ENCODE data around the gene CEBPA. TPM values are rescaled to one million over a fixed set of nuclear protein-coding genes. Genes with fewer than 3 reads are reported as not detected.
"Not testable (repeated sequence)": the region's sequence is repeated elsewhere in the genome, so short reads cannot be mapped to it uniquely, and the experiment has no call there.

CEBPA gene
- total RNA-seq, 3 donors from 2014 or later (not counting 1 experiment from before 2014, with no cell fraction given), result 7.6 to 19.5 (median 8.2) TPM

DNA sequence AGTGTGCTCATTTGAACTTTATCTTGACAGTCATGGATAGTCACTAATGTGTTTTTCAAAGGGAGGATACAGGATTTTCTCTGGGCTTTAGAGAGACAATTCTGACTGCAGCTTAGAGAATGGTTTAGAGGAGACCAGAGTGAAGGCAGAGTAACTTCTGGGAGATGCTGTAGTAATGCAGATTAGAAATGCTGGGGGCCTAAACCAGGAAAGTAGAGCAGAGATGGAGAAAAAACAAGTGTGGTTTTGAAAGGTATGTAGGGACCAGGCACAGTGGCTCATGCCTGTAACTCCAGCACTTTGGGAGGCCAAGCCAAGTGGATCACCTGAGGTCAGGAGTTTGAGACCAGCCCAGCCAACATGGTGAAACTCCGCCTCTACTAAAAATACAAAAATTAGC is 18.3 kb upstream of the CEBPA start:
- intact Hi-C loops (cut with micrococcal nuclease), result no loop called here
- 100% methylated on average over 1 of the region's 1 CpG for WGBS (ENCODE audit: insufficient coverage)

DNA sequence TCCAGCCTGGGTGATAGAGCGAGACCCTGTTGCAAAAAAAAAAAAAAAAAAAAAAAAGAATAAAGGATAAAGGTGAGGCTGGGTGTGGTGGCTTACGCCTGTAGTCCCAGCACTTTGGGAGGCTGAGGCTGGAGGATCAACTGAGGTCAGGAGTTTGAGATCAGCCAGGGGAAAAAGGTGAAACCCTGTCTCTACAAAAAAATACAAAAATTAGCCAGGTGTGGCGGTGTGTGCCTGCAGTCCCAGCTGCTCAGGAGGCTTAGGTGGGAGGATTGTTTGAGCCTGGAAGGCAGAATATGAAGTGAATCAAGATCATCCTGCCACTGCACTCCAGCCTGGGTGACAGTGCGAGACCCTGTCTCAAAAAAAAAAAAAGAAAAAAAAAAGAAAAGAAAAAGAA is 15.7 kb upstream of the CEBPA start:
- H3K27ac Mint-ChIP-seq; ATAC-seq; intact Hi-C loops (cut with micrococcal nuclease); H3K27ac ChIP-seq (ENCODE audit: low read length); H3K36me3 ChIP-seq (ENCODE audit: control insufficient read depth, insufficient read depth, low read length); H3K4me3 Mint-ChIP-seq; H3K36me3 Mint-ChIP-seq; H3K4me1 ChIP-seq (ENCODE audit: control insufficient read depth, insufficient read depth, low read length); H3K9me3 ChIP-seq (ENCODE audit: control insufficient read depth, insufficient read depth, low read length); H3K9me3 Mint-ChIP-seq; DNase-seq; H3K4me3 ChIP-seq (ENCODE audit: low read length); H3K27me3 ChIP-seq (ENCODE audit: control insufficient read depth, insufficient read depth, low read length); H3K4me1 Mint-ChIP-seq: not testable (repeated sequence)
- peaks cover 14 to 25% of the 10 kb centered on the region in 2 donors for H3K27me3 Mint-ChIP-seq (ENCODE audit: low read depth in 2 of 2)
- 91% methylated on average over 3 of the region's 4 CpGs for WGBS (ENCODE audit: insufficient coverage)

More for the DNA sequence above, 18.3 kb upstream of the CEBPA start:
- no peaks in the 10 kb centered on the region for H3K4me1 ChIP-seq (ENCODE audit: control insufficient read depth, insufficient read depth, low read length)
- H3K9me3 Mint-ChIP-seq, result no peaks in the 10 kb centered on the region
- peaks cover 14 to 25% of the 10 kb centered on the region in 2 donors for H3K27me3 Mint-ChIP-seq (ENCODE audit: low read depth in 2 of 2)
- DNase-seq (no peak), ATAC-seq (no peak)
- no peaks in the 10 kb centered on the region for H3K36me3 ChIP-seq (ENCODE audit: control insufficient read depth, insufficient read depth, low read length)
- no peak overlapping the region for H3K27ac Mint-ChIP-seq
- no peak overlapping the region for H3K4me3 ChIP-seq (ENCODE audit: low read length)
- no peaks in the 10 kb centered on the region for H3K36me3 Mint-ChIP-seq
- no peaks in the 10 kb centered on the region for H3K27me3 ChIP-seq (ENCODE audit: control insufficient read depth, insufficient read depth, low read length)
- H3K4me3 Mint-ChIP-seq, result no peak overlapping the region
- H3K4me1 Mint-ChIP-seq, result no peaks in the 10 kb centered on the region
- H3K27ac ChIP-seq (ENCODE audit: low read length), result no peak overlapping the region
- TF ChIP-seq, protein P1, sequence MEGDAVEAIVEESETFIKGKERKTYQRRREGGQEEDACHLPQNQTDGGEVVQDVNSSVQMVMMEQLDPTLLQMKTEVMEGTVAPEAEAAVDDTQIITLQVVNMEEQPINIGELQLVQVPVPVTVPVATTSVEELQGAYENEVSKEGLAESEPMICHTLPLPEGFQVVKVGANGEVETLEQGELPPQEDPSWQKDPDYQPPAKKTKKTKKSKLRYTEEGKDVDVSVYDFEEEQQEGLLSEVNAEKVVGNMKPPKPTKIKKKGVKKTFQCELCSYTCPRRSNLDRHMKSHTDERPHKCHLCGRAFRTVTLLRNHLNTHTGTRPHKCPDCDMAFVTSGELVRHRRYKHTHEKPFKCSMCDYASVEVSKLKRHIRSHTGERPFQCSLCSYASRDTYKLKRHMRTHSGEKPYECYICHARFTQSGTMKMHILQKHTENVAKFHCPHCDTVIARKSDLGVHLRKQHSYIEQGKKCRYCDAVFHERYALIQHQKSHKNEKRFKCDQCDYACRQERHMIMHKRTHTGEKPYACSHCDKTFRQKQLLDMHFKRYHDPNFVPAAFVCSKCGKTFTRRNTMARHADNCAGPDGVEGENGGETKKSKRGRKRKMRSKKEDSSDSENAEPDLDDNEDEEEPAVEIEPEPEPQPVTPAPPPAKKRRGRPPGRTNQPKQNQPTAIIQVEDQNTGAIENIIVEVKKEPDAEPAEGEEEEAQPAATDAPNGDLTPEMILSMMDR (IDR thresholded peaks at IDR 0.05), result no peak
- no peaks in the 10 kb centered on the region for H3K9me3 ChIP-seq (ENCODE audit: control insufficient read depth, insufficient read depth, low read length)

DNA sequence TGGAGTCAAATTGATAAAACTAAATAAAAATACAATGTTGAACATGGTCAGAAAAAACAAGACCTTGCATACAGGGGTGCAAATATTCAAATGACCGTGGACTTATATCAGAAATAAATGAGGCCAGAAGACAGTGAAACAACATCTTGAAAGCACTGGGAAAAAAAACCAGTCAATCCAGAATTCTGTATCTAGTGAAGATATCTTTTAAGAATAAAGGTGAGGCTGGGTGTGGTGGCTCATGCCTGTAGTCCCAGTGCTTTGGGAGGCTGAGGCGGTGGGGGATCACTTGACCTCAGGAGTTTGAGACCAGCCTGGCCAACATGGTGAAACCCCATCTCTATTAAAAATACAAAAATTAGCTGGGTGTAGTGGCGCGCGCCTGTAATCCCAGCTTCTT is 15.2 kb upstream of the CEBPA start:
- H3K4me3 Mint-ChIP-seq, result no peak overlapping the region
- DNase-seq, result no peak
- no peak overlapping the region for H3K27ac Mint-ChIP-seq
- no peaks in the 10 kb centered on the region for H3K36me3 Mint-ChIP-seq
- no peak for ATAC-seq
- H3K27ac ChIP-seq (ENCODE audit: low read length), result no peak overlapping the region
- TF ChIP-seq, protein P1 (IDR thresholded peaks at IDR 0.05), result no peak
- no peaks in the 10 kb centered on the region for H3K4me1 ChIP-seq (ENCODE audit: control insufficient read depth, insufficient read depth, low read length)
- H3K9me3 ChIP-seq (ENCODE audit: control insufficient read depth, insufficient read depth, low read length), result no peaks in the 10 kb centered on the region
- H3K4me1 Mint-ChIP-seq, result no peaks in the 10 kb centered on the region
- no peaks in the 10 kb centered on the region for H3K36me3 ChIP-seq (ENCODE audit: control insufficient read depth, insufficient read depth, low read length)
- no peaks in the 10 kb centered on the region for H3K27me3 ChIP-seq (ENCODE audit: control insufficient read depth, insufficient read depth, low read length)
- H3K9me3 Mint-ChIP-seq, result no peaks in the 10 kb centered on the region
- no peak overlapping the region for H3K4me3 ChIP-seq (ENCODE audit: low read length)
- peaks cover 14 to 25% of the 10 kb centered on the region in 2 donors for H3K27me3 Mint-ChIP-seq (ENCODE audit: low read depth in 2 of 2)
- WGBS (ENCODE audit: insufficient coverage), result 95% methylated on average over 5 of the region's 5 CpGs
- intact Hi-C loops (cut with micrococcal nuclease), result no loop called here

DNA sequence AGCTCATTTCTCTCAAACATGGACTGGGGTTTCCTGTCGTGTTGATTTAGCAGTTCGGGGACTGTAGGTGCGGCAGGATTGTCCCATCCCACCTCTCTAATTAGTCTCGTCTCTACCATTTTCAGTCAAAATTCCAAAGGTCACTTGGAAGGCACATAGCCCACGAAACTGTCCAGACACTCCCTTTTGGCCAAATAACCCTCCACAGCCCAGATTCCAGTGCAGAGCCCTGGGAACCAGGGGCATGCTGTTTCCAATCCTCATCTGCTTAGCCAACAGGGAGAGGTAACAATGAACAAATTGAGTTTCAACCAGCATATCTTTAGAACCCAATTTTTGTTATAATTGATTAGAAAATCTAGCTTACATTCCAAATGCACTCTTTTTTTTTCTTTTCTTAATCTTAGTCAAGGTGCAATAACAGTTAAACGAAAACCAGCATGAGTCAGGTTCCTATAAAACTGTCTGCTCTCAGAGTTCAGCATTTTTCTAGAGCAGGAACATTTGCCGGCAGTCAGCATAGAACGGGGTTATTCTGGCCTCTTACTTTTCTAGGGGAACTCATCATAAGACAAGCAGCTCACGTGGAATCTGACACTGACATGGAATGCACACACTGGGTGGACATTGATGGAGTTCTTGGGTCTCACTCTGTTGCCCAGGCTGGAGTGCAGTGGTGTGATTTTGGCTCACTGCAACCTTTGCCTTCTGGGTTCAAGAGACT is 14.4 kb upstream of the CEBPA start:
- no peak overlapping the region for H3K4me3 Mint-ChIP-seq
- WGBS (ENCODE audit: insufficient coverage), result 85% methylated on average over 9 of the region's 9 CpGs
- Histone ChIP-seq H3K9me3 (ENCODE audit: control insufficient read depth, insufficient read depth, low read length) (no peaks in the 10 kb centered on the region), H3K36me3 (ENCODE audit: control insufficient read depth, insufficient read depth, low read length) (no peaks in the 10 kb centered on the region), H3K4me3 (ENCODE audit: low read length) (no peak overlapping the region), H3K27me3 (ENCODE audit: control insufficient read depth, insufficient read depth, low read length) (no peaks in the 10 kb centered on the region), H3K27ac (ENCODE audit: low read length) (no peak overlapping the region), H3K4me1 (ENCODE audit: control insufficient read depth, insufficient read depth, low read length) (no peaks in the 10 kb centered on the region)
- H3K36me3 Mint-ChIP-seq, result no peaks in the 10 kb centered on the region
- intact Hi-C loops (cut with micrococcal nuclease), result no loop called here
- DNase-seq (no peak), ATAC-seq (no peak)
- H3K9me3 Mint-ChIP-seq, result no peaks in the 10 kb centered on the region
- TF ChIP-seq, protein P1 (IDR thresholded peaks at IDR 0.05), result no peak
- H3K27ac Mint-ChIP-seq, result no peak overlapping the region
- H3K4me1 Mint-ChIP-seq, result no peaks in the 10 kb centered on the region
- H3K27me3 Mint-ChIP-seq (ENCODE audit: low read depth in 2 of 2), result peaks cover 16 to 25% of the 10 kb centered on the region in 2 donors

DNA sequence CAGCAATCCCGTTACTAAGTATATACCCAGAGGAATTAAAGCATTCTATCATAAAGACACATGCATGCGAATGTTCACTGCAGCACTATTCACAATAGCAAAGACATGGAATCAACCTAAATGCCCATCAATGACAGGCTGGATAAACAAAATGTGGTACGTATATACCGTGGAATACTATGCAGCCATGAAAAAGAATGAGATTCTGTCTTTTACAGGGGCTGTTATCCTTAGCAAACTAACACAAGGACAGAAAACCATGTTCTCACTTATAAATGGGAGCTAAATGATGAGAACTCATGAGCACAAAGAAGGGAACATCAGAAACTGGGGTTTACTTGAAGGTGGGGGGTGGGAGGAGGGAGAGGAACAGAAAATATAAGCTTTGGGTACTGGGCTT is 10.5 kb upstream of the CEBPA start:
- 93% methylated on average over 4 of the region's 4 CpGs for WGBS (ENCODE audit: insufficient coverage)
- ATAC-seq; H3K9me3 ChIP-seq (ENCODE audit: control insufficient read depth, insufficient read depth, low read length); H3K4me1 ChIP-seq (ENCODE audit: control insufficient read depth, insufficient read depth, low read length); DNase-seq; H3K4me1 Mint-ChIP-seq; H3K27me3 ChIP-seq (ENCODE audit: control insufficient read depth, insufficient read depth, low read length); H3K36me3 ChIP-seq (ENCODE audit: control insufficient read depth, insufficient read depth, low read length); H3K4me3 Mint-ChIP-seq; H3K36me3 Mint-ChIP-seq; intact Hi-C loops (cut with micrococcal nuclease); H3K27ac Mint-ChIP-seq; H3K27ac ChIP-seq (ENCODE audit: low read length); H3K4me3 ChIP-seq (ENCODE audit: low read length); H3K9me3 Mint-ChIP-seq: not testable (repeated sequence)
- H3K27me3 Mint-ChIP-seq (ENCODE audit: low read depth in 2 of 2), result peaks cover 15 to 23% of the 10 kb centered on the region in 2 donors

All from natural killer cell (primary cell).